Adipocyte (in vitro differentiated cells): ENCODE data around the gene PARP3.
A peak's percentile ranks its signal among the peaks of the same experiment; 100 is the strongest.

Experiments
- DNase-seq: peaks from one replicate; pipeline ENCODE4 v3.0.0-alpha.2; 2015; ENCODE audit warnings: low read depth
- H3K27me3 ChIP-seq: replicated peaks from 2 replicates; pipeline ENCODE4 v1.7.0; 2013; ENCODE audit warnings: mild to moderate bottlenecking, low read length, moderate library complexity; ENCODE audit not compliant: control insufficient read depth, insufficient read depth
- H3K36me3 ChIP-seq: 2 replicates; pipeline ENCODE4 v1.7.0; 2013; ENCODE audit warnings: low read length, mild to moderate bottlenecking, moderate library complexity; ENCODE audit not compliant: control insufficient read depth, insufficient read depth, severe bottlenecking
- H3K4me1 ChIP-seq: 2 replicates; pipeline ENCODE4 v1.7.0; 2013; ENCODE audit warnings: mild to moderate bottlenecking, low read length, moderate library complexity; ENCODE audit not compliant: control insufficient read depth, insufficient read depth
- H3K4me3 ChIP-seq: 2 replicates; pipeline ENCODE4 v1.7.0; 2013; ENCODE audit warnings: mild to moderate bottlenecking, low read length, moderate library complexity
- H3K9ac ChIP-seq: 2 replicates; pipeline ENCODE4 v1.7.0; 2013; ENCODE audit warnings: mild to moderate bottlenecking, low read length, moderate library complexity
- H3K9me3 ChIP-seq: 2 replicates; pipeline ENCODE4 v1.7.0; 2013; ENCODE audit warnings: mild to moderate bottlenecking, low read length, moderate library complexity; ENCODE audit not compliant: control insufficient read depth

The PARP3 gene

DNA sequence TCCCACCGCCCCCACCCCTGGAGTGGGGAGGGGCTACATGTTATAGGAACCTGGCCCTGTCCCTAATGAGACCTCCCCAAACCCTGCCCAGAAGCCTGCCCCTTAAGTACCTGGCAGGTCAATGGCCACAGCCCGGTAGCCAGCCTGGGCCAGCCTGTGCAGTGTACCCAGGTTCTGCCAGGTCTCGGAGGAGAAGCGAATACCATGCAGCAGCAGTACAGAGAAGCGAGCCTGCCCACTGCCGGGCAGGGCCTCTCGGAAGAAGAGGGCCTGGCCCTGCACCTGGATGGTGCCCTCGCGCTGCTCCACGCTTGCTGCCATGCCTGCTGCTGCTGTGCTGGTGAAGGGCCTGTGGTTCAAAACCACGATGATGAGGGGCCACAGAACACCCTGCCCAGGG is 29.2 kb downstream of the PARP3 start:
- H3K9me3 ChIP-seq = no peaks in the 10 kb centered on the region
- H3K9ac ChIP-seq = no peak overlapping the region
- peaks cover 25% of the 10 kb centered on the region for H3K4me1 ChIP-seq
- no peak for DNase-seq
- H3K27me3 ChIP-seq = no peaks in the 10 kb centered on the region
- H3K4me3 ChIP-seq = no peak overlapping the region
- peaks cover 7% of the 10 kb centered on the region for H3K36me3 ChIP-seq

DNA sequence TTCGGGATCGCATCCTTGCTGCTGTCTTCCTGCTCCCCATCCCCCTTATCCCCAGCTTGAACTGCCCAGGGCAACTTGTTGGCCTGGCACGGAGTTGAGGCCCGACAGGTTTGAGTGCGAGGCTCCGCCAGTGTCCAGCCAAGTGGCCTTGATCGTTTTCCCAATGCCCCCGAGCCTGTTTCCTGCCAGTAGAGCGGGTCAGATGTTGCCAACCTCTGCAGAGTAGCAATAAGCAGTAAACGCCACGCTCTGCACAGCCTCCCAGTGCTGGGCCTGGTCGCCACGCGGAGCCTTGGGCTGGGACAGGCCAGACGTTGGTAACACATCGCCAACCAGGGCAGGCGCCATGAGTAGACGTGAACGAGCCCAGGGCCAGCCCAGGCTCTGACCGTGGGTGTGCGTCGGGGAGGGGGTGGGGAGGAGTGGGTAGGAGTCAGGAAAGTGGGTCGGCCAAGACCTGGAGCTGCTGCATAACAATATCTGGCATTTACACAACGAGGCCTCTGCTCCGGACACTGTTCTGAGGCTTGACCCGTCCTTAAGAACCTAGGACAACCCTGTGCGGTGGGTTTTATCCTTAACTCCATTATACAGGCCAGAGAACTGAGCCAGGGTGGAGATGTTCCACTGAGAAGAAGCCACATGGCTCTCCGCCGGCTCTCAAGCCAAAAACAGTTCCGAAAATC is 32.3 kb downstream of the PARP3 start:
- no peak for DNase-seq
- H3K36me3 ChIP-seq = peaks cover 7% of the 10 kb centered on the region
- no peaks in the 10 kb centered on the region for H3K9me3 ChIP-seq
- peak overlapping the region; percentile 96 for H3K9ac ChIP-seq
- peaks cover 17% of the 10 kb centered on the region for H3K4me1 ChIP-seq
- H3K27me3 ChIP-seq = no peaks in the 10 kb centered on the region
- peak overlapping the region; percentile 97 for H3K4me3 ChIP-seq

DNA sequence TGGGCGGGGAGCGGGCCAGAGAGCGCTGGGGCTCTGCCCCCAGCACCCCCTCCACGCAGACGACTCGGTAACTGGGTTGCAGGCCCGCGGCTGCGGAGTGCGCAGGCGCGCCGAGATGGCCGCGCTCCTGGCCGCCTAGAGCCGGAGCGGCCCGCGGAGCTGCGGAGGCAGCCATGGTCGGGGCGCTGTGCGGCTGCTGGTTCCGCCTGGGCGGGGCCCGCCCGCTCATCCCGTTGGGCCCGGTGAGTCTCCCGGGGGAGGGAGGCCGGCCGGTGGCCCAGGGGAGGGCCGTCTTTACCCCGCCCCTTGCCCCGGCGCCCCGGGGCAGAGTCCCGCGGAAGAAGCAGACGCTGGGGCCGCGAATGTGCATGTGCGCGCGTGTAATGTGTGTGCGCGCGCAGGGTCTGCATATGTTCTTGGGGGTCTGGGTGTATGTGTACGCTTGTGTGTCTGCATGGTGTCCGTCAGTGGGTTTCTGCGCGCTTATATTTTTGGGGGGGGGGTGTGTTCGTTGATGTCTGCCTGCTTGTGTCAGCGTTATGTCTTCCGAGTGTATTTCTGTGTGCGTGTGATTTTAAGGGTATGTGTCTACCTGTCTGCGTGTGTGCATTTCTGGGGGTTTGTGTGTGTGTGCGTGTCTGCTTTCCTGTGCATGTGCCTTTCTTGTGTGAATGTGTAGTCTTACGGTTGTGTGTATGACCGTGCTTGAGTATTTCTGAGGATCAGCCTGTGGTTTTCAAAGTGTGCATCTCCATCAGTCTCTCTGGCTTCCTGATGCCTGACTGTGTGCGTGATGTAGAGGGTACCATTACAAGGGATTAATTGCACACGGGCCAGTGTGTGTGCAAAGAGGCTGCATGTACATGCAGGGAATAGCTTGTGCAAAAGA is 33.0 kb downstream of the PARP3 start, which contains the start of gene ABHD14A:
Gene ABHD14A (plus strand): TSS at position 102 of the 889 bp plus-strand sequence. CDS start 72 bp downstream, at position 174.
- H3K4me1 ChIP-seq = peaks cover 17% of the 10 kb centered on the region
- H3K27me3 ChIP-seq = no peaks in the 10 kb centered on the region
- DNase-seq = peak; percentile 85
- H3K9ac ChIP-seq = peak within 1 kb of the TSS; percentile 96
- H3K36me3 ChIP-seq = peaks cover 7% of the 10 kb centered on the region
- no peaks in the 10 kb centered on the region for H3K9me3 ChIP-seq
- peak within 1 kb of the TSS; percentile 97 for H3K4me3 ChIP-seq

DNA sequence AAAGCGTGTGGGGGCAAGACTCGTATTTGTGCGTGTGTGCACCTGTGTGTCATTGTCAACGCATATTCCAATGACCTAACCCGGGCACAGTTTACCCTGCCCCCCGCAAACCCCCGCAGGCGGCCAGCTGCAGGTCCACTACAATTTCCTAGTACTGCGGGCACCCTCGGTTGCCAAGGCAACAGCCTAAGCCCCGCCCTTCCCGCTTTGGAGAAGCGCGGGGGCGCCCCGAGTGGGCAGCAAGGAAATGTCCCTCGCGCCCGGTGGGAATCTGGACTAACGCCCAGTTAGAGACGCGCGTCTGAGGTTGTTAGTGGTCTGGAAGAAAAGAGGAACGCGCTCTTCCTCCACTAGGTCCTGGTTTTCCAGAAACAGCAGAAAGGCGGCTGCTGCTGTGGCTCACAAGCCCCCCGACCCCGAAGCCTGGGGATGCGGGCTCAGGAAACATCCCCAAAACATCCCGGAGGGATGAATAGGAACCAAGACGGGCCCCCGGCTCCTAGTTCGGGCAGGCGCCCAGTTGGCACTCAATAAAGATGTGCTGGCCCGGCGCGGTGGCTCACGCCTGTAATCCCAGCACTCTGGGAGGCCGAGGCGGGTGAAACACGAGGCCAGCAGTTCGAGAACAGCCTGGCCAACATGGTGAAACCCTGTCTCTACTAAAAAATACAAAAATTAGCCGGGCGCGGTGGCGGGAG is 33.8 kb downstream of the PARP3 start:
- no peaks in the 10 kb centered on the region for H3K9me3 ChIP-seq
- peak; percentile 73 for DNase-seq
- H3K9ac ChIP-seq = peak overlapping the region; percentile 96
- peaks cover 13% of the 10 kb centered on the region for H3K36me3 ChIP-seq
- H3K4me3 ChIP-seq = peak overlapping the region; percentile 97
- peaks cover 17% of the 10 kb centered on the region for H3K4me1 ChIP-seq
- no peaks in the 10 kb centered on the region for H3K27me3 ChIP-seq

DNA sequence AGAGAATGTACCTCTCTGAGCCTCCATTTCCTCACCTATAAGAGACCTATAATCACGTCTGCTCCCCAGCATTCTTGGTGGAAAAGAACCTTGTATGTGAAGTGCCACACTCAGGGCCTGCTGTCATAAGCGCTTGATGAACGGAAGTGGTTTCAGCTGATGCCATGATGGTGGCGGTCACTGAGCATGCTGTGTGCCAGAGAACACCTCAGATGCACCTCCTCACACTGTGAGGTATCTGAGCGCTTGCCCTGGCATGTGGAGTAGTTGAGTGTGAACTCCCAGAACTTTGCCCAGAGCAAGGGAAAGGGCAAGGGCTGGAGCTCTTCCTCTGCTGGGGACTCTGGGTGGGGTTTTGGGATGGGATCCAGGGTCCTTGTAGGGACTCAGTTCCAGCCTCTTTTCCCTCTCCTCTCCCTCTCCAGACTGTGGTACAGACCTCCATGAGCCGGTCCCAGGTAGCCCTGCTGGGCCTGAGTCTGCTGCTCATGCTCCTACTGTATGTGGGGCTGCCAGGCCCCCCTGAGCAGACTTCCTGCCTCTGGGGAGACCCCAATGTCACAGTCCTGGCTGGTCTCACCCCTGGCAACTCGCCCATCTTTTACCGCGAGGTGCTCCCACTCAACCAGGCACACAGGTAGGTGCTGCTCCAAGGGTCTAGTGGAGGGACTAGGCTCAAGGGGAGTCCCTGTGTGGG is 35.4 kb downstream of the PARP3 start:
- Histone ChIP-seq H3K27me3 (no peaks in the 10 kb centered on the region), H3K36me3 (peaks cover 7% of the 10 kb centered on the region), H3K9me3 (no peaks in the 10 kb centered on the region), H3K4me3 (no peak overlapping the region), H3K9ac (no peak overlapping the region), H3K4me1 (peaks cover 24% of the 10 kb centered on the region)
- no peak for DNase-seq

DNA sequence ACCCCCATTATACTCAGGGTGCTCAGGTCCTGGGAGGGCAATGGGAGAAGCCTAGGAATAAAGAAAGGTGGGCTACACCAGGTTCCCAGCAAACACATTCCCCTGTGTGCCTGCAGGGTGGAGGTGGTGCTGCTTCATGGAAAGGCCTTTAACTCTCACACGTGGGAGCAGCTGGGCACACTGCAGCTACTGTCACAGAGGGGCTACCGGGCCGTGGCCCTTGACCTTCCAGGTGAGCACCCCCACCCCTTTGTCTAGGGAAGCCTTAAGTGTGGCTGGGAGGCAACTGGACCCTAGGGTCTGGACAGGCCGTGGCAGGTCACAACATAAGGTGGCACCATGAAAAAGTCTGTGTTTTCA is 36.0 kb downstream of the PARP3 start:
- peaks cover 25% of the 10 kb centered on the region for H3K4me1 ChIP-seq
- no peak overlapping the region for H3K4me3 ChIP-seq
- DNase-seq = no peak
- no peaks in the 10 kb centered on the region for H3K9me3 ChIP-seq
- peaks cover 7% of the 10 kb centered on the region for H3K36me3 ChIP-seq
- H3K9ac ChIP-seq = no peak overlapping the region
- H3K27me3 ChIP-seq = no peaks in the 10 kb centered on the region

DNA sequence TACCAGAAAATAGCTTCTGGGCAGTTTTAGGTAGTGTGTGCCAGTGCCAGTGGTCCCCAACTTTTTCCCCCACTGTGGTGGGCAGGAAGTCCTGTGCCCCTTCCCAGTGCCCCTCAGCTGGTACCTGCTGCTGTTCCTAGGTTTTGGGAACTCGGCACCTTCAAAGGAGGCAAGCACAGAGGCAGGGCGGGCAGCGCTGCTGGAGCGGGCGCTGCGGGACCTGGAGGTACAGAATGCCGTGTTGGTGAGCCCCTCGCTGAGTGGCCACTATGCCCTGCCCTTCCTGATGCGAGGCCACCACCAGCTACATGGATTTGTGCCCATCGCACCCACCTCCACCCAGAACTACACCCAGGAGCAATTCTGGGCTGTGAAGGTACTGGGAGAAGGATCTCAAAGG is 38.1 kb downstream of the PARP3 start:
- Histone ChIP-seq H3K27me3 (no peaks in the 10 kb centered on the region), H3K36me3 (peaks cover 7% of the 10 kb centered on the region), H3K9ac (no peak overlapping the region), H3K4me1 (peaks cover 33% of the 10 kb centered on the region), H3K9me3 (no peaks in the 10 kb centered on the region), H3K4me3 (no peak overlapping the region)
- DNase-seq = no peak

DNA sequence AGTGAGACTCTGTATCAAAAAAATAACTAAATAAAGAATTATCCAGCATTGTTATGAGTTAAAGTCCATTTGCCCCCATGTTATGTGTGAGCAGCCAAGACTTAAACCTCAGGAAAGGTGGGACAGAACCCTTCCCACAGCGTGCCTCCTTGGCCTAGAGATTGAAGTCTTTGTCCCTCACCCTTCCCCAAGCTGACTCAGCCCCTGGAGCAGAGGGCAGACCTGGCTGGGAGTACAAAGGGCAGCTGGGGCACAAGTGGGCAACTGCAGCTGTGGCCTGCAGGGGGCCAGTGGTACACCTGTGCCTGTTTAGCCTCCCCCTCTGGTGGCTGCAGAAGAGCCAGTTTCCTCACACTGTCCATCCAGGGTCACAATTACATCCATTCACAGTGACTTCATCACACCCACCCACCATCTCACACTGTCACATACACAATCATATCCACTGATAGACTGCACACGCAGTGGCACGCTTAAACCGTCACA is 40.2 kb downstream of the PARP3 start:
- H3K27me3 ChIP-seq = no peaks in the 10 kb centered on the region
- DNase-seq = no peak

DNA sequence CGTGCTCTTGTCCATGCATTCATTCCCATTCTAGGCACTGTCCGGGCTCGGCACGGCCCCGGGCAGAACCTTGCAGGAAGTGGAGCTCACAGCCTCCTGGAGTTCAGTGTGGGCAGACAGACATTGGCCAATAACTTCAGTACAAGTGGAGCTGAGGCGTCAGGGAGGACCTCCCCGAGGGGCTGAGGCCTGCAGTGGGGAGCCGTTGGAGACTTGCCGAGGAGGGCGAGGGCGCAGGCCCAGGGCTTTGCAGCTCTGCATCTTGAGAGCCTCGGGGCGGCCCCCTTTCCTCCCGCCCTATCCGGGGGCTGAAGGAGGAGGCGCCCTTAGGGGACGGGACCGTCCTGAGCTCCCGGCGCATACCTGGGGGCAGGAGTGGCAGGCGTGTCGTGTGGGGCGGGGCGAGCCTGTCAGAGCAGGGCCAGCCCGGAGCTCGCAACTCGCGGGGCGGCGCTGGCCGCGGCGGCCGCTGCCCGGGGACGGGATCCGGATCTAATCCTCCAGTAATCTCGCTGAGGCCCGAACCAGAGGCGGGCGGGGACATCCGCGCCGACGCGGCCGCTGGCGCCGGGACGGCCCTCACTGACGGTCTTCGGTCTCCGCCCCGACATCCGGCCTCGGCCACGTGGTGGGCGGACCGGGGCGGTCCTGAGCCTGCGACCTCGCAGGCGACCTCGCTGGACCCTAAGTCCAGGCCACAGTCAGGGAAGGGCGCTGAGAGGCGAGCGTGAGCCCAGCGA is 40.8 kb downstream of the PARP3 start, which contains the start of gene ACY1:
Gene ACY1 (plus strand): TSS at position 698 of the 740 bp plus-strand sequence. CDS start 530 bp downstream, outside the sequence.
- peak within 1 kb of the TSS; percentile 81 for H3K4me3 ChIP-seq
- H3K9me3 ChIP-seq = no peaks in the 10 kb centered on the region
- peaks cover 13% of the 10 kb centered on the region for H3K36me3 ChIP-seq
- peaks cover 33% of the 10 kb centered on the region for H3K4me1 ChIP-seq
- peak; percentile 93 for DNase-seq
- peak within 1 kb of the TSS; percentile 82 for H3K9ac ChIP-seq
- H3K27me3 ChIP-seq = no peaks in the 10 kb centered on the region

More for the DNA sequence above, 40.2 kb downstream of the PARP3 start:
- Histone ChIP-seq H3K4me1 (peaks cover 33% of the 10 kb centered on the region), H3K9ac (peak overlapping the region; percentile 82), H3K4me3 (peak overlapping the region; percentile 81), H3K36me3 (peaks cover 13% of the 10 kb centered on the region), H3K9me3 (no peaks in the 10 kb centered on the region)
